OCI-LY3 (cell line): ENCODE data around the gene RESP18.
A peak's percentile ranks its signal among the peaks of the same experiment; 100 is the strongest.

ENCODE experiments used
- H2AFZ ChIP-seq: fragments of 200-600, 300-600 bp; shearing (Covaris generic); 2 replicates; pipeline ENCODE4 v1.6.0; 2014; ENCODE audit warnings: antibody characterized with exemption, low read depth, low read length
- H3K27ac ChIP-seq: fragments of 200-600, 300-600 bp; sonication (generic); 2 replicates; pipeline ENCODE4 v1.5.1; 2014; ENCODE audit warnings: mild to moderate bottlenecking, low read length, moderate library complexity, mixed read lengths
- H3K27me3 ChIP-seq: fragments of 200-600, 300-600 bp; sonication (generic); 2 replicates; pipeline ENCODE4 v1.6.1; 2014; ENCODE audit warnings: low read depth, low read length, mixed read lengths
- H3K36me3 ChIP-seq: fragments of 200-600, 300-600 bp; sonication (generic); replicated peaks from 2 replicates; pipeline ENCODE3; 2014; ENCODE audit warnings: low read depth, low read length, mixed read lengths
- H3K4me1 ChIP-seq: fragments of 300-600, 200-600 bp; sonication (generic); 2 replicates; pipeline ENCODE4 v1.6.1; 2014; ENCODE audit warnings: low read length, mixed read lengths
- H3K4me2 ChIP-seq: fragments of 200-600, 300-600 bp; sonication (generic); 2 replicates; pipeline ENCODE4 v1.6.1; 2014; ENCODE audit warnings: low read length, mixed read lengths
- H3K4me3 ChIP-seq: fragments of 300-600, 200-600 bp; sonication (generic); 2 replicates; pipeline ENCODE4 v1.5.1; 2014; ENCODE audit warnings: antibody characterized with exemption, mild to moderate bottlenecking, low read length, moderate library complexity
- H3K79me2 ChIP-seq: fragments of 300-600, 200-600 bp; shearing (Covaris generic); 2 replicates; pipeline ENCODE4 v1.6.1; 2014; ENCODE audit warnings: mild to moderate bottlenecking, low read length, mixed read lengths
- H3K9ac ChIP-seq: fragments of 300-600, 200-600 bp; shearing (Covaris generic); 2 replicates; pipeline ENCODE4 v1.6.0; 2014; ENCODE audit warnings: mild to moderate bottlenecking, low read length, moderate library complexity
- H3K9me3 ChIP-seq: fragments of 200-600, 300-600 bp; shearing (Covaris generic); 2 replicates; pipeline ENCODE4 v1.6.1; 2014; ENCODE audit warnings: low read length, mixed read lengths; ENCODE audit not compliant: insufficient read depth
- H4K20me1 ChIP-seq: fragments of 200-600, 300-600 bp; sonication (generic); 2 replicates; pipeline ENCODE4 v1.6.1; 2016; ENCODE audit warnings: low read length, mixed read lengths; ENCODE audit not compliant: insufficient read depth
- EZH2phosphoT487 ChIP-seq: fragments of 200-600 bp; shearing (Covaris generic); IDR thresholded peaks from 2 replicates; pipeline ENCODE4 v1.6.1; 2018; ENCODE audit warnings: antibody characterized with exemption, mixed run types, low read depth
- TF ChIP-seq, protein P1 (sequence below): fragments of 200-600, 300-600 bp; sonication (generic); IDR thresholded peaks from 2 replicates; pipeline ENCODE4 v1.5.1; 2014; ENCODE audit warnings: antibody characterized with exemption, low read length, low read depth

The RESP18 gene

DNA sequence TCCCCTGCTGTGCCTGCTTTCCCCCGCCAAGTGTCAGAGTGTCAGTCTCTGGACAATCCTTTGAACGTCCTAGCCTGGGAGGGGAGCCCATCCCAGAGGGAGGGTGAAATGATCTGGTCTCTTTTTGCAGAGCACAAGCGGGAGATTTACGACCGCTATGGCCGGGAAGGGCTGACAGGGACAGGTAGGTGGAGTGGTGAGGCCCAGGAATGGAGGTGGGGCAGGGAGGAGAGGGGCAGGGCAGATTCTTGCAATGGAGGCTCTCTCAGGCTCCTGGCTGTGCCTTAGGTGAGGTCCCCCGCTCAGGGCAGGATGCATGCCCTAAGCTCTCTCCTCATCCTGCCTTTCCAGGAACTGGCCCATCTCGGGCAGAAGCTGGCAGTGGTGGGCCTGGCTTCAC, 51.0 kb downstream of the RESP18 start:
- H3K4me3 ChIP-seq = no peak overlapping the region
- no peaks in the 10 kb centered on the region for H3K79me2 ChIP-seq
- TF ChIP-seq EZH2phosphoT487 = no peak
- TF ChIP-seq, protein P1, sequence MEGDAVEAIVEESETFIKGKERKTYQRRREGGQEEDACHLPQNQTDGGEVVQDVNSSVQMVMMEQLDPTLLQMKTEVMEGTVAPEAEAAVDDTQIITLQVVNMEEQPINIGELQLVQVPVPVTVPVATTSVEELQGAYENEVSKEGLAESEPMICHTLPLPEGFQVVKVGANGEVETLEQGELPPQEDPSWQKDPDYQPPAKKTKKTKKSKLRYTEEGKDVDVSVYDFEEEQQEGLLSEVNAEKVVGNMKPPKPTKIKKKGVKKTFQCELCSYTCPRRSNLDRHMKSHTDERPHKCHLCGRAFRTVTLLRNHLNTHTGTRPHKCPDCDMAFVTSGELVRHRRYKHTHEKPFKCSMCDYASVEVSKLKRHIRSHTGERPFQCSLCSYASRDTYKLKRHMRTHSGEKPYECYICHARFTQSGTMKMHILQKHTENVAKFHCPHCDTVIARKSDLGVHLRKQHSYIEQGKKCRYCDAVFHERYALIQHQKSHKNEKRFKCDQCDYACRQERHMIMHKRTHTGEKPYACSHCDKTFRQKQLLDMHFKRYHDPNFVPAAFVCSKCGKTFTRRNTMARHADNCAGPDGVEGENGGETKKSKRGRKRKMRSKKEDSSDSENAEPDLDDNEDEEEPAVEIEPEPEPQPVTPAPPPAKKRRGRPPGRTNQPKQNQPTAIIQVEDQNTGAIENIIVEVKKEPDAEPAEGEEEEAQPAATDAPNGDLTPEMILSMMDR = no peak
- no peak overlapping the region for H2AFZ ChIP-seq
- peaks cover 3% of the 10 kb centered on the region for H3K36me3 ChIP-seq
- H3K4me2 ChIP-seq = no peak overlapping the region
- no peaks in the 10 kb centered on the region for H3K9me3 ChIP-seq
- no peaks in the 10 kb centered on the region for H3K27me3 ChIP-seq
- peaks cover 11% of the 10 kb centered on the region for H3K4me1 ChIP-seq
- H4K20me1 ChIP-seq = no peaks in the 10 kb centered on the region
- no peak overlapping the region for H3K9ac ChIP-seq
- no peak overlapping the region for H3K27ac ChIP-seq

DNA sequence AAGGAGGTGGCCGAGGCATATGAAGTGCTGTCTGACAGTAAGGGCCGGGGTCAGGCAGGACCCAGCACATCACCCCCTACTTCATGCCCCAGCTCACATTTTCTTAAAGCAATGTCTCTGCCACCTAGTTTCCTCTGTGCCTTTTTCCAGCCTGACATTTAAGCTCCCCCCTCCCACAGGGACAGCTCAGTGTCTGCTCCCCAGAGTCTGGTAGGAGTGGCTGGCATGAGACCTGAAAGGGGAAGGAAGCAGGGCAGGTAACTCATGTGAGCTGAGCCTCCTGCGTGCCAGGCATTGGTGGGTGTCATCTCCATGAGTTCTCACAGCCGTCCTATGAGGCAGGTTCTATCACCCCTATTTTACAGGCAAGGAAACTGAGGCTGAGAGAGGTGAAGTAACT, 51.9 kb downstream of the RESP18 start:
- Histone ChIP-seq H3K4me1 (peaks cover 11% of the 10 kb centered on the region), H3K4me2 (no peak overlapping the region), H2AFZ (no peak overlapping the region), H3K36me3 (peaks cover 3% of the 10 kb centered on the region), H3K27ac (no peak overlapping the region), H3K79me2 (no peaks in the 10 kb centered on the region), H4K20me1 (no peaks in the 10 kb centered on the region), H3K9ac (no peak overlapping the region), H3K9me3 (no peaks in the 10 kb centered on the region), H3K27me3 (no peaks in the 10 kb centered on the region), H3K4me3 (no peak overlapping the region)
- TF ChIP-seq EZH2phosphoT487 = no peak
- TF ChIP-seq, protein P1 = no peak

DNA sequence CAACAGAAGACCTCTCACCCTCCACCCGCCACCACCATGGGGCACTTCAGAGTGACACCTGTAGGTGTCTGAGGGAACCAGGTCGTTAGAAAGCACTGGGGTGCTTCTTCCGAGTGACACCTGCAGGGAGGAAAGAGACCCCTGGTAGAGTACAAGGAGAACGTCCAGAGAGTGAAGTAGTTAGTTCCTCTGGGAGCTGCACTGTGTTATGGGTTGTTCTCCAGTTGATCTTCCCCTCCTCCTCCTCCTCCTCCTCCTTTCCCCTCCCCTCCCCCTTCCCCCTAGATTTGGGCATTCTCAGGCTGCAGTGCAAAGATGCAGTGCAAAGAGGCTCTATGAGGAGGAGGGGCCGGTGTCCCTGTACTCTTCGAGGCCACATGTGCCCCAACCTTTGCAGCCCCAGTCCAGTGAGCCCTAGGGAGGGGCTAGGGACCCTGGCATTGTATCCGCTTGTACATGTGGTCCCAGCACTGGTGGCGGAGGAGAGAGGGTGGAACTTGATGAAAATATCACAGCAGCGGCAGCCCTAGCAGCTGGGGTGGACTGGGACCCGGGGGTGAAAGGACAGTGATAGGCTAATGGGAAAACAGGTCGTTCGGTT, 52.5 kb downstream of the RESP18 start:
- TF ChIP-seq EZH2phosphoT487 = no peak
- TF ChIP-seq, protein P1 = peak; percentile 31; the same call in 1 of the 2 replicates
- Histone ChIP-seq H3K9ac (peak overlapping the region; percentile 88), H4K20me1 (no peaks in the 10 kb centered on the region), H3K27ac (no peak overlapping the region), H3K79me2 (no peaks in the 10 kb centered on the region), H3K27me3 (no peaks in the 10 kb centered on the region), H3K4me2 (peak overlapping the region; percentile 94), H3K9me3 (no peaks in the 10 kb centered on the region), H3K36me3 (peaks cover 3% of the 10 kb centered on the region), H3K4me1 (peaks cover 11% of the 10 kb centered on the region), H3K4me3 (peak overlapping the region; percentile 90), H2AFZ (0 out of 2 replicates have a peak overlapping the region, but pooled peaks have one; percentile 53)

DNA sequence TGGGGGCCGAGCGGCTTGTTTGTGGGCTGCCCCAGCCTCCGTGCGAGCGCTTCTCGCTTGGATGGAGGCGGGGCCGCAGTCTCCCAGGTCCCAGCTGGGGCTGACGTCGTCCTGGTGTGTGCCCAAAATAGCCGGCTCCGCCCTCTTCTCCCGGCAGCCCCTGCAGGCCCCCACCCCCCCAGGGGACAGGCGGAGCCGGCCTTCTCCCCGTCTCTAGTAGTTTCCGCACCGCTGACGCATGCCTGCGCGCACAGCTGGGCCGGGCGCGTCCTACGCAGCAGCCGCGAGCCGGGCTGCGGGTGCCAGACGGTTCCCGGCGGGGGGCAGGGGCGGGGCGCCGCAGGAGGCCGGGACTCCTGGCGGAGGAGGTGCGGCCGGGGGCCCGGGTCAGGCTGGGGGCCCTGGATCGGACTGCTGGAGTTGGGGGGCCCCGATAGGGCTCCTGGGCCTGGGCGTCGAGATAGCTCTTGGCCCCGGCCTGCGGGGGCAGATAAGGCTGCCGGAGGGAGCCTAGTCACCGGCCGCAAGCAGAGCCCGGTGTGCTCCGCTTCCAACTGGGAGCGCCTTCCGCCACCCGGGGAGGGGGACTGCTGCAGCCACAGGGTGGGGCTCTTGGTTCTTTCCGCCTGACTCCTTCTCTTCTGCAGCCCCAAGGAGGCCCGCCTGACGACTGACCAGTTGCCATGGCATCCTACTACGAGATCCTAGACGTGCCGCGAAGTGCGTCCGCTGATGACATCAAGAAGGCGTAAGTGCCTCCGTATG, 53.2 kb downstream of the RESP18 start, which contains the start of gene DNAJB2:
TSS of gene DNAJB2 (plus strand) at position 216 of the 765 bp plus-strand sequence. CDS start at position 684, 468 bp downstream.
- peak within 1 kb of the TSS; percentile 82 for H2AFZ ChIP-seq
- peak within 1 kb of the TSS; percentile 90 for H3K4me3 ChIP-seq
- H3K79me2 ChIP-seq = no peaks in the 10 kb centered on the region
- H3K27me3 ChIP-seq = no peaks in the 10 kb centered on the region
- peak within 1 kb of the TSS; percentile 90 for H3K27ac ChIP-seq
- no peak for TF ChIP-seq EZH2phosphoT487
- TF ChIP-seq, protein P1 = no peak
- H3K4me2 ChIP-seq = peak within 1 kb of the TSS; percentile 96
- no peaks in the 10 kb centered on the region for H4K20me1 ChIP-seq
- peaks cover 11% of the 10 kb centered on the region for H3K4me1 ChIP-seq
- peak within 1 kb of the TSS; percentile 88 for H3K9ac ChIP-seq
- no peaks in the 10 kb centered on the region for H3K9me3 ChIP-seq
- H3K36me3 ChIP-seq = peaks cover 3% of the 10 kb centered on the region
